Cortex of kidney (tissue), 1 donor: ENCODE results near the gene ATP10A.

ENCODE experiments used
- DNase-seq: peaks from one replicate; lab custom pipeline; 2025; lab: John Stamatoyannopoulos, UW

ATP10A gene

GRCh38 chr15:25700916-25701315 lies 162.2 kb downstream of the ATP10A start:
- DNase-seq = no peak

GRCh38 chr15:25697586-25697985 lies 165.5 kb downstream of the ATP10A start:
- DNase-seq = no peak

DNA sequence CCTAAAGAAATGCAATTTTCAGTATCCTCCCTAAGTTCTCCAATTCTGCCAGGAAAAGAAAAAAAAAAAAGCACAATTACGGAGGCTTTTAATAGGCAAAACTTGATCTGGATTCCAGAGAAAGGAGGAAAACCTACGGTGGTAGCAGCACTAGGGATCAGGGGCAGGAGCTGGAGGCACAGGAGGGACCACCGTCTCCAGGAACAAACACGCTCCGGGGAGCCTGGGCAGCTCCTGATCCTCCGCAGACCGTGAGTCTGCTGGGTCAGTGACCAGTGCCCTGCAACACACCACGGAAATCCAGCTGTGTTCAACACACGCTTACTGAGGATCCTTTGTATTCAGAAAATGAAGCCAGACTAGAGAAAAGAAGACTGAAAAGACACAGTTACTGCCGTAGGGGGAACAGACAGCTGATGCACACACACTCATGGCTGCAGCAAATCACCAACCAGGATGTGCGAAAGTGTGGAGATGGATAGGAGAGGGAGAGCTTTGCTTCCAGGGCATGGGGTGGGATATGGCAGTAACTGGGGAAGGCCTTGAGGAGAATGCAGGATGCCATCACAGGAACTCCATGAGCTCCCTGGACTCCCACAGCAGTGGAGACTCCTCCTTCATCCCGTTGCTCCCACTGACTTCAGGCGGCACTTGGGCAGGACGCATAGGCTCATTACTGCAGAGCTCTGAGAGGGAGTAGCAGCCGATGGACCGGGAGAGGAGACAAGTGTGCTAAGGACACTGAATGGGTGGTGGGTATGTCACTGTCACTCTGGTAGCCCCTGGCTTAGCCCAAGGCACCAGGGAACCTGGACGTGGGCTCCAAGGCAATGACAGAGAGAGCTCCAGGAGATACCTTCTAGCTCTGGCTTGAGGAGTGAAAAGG lies 167.0 kb downstream of the ATP10A start:
- no peak for DNase-seq

GRCh38 chr15:25694823-25695312 lies 168.3 kb downstream of the ATP10A start:
- DNase-seq = no peak

GRCh38 chr15:25694239-25694584 lies 168.9 kb downstream of the ATP10A start:
- DNase-seq = no peak

GRCh38 chr15:25693321-25694238 lies 169.5 kb downstream of the ATP10A start:
- no peak for DNase-seq

GRCh38 chr15:25691544-25692430 lies 171.3 kb downstream of the ATP10A start:
- DNase-seq = no peak

GRCh38 chr15:25690673-25691543 lies 172.2 kb downstream of the ATP10A start:
- DNase-seq = no peak

GRCh38 chr15:25689592-25689991 lies 173.5 kb downstream of the ATP10A start:
- DNase-seq = no peak

GRCh38 chr15:25688166-25688565 lies 175.0 kb downstream of the ATP10A start:
- no peak for DNase-seq

DNA sequence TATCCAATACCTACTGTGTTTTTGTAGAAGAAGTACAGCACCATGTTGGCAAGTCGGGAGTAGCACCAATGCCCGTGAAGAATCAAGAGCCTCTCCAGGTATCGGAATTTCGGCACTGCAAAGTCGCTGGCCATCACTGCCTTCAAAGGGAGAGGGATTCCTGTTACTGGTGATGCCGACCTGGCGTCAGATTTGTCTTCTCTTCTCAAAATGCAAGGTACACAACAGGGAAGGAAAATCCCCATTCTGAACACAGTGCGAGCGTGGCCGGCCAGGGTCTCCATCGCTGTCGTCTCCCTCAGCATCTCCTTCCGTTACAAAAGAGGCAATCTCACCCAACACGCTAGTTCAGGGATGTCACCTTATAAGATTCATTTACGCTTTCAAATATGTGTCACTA lies 175.4 kb downstream of the ATP10A start:
- DNase-seq = no peak

- no peak for DNase-seq
Measured at GRCh38 chr15:25687276-25687675, 175.9 kb downstream of the ATP10A start.

DNA sequence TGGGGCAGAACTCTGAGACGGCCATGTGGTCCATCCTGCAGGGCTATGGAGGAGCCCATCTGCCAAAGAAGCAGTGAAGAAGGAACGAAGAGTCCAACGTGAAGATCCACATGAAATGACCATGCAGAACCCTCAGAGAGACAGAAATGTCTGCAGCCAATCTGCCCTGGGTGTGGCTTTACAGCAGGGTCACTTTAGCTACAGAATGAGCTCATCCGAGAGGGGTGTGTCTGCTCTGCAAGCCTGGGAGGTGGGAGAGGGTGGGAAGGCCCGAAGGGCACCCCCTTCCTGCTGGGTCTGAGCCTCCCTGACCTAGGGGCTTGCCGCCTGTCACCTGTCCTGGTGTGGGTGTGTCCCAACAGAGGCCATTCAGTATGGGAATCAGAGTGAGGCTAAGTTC lies 176.3 kb downstream of the ATP10A start:
- no peak for DNase-seq

DNA sequence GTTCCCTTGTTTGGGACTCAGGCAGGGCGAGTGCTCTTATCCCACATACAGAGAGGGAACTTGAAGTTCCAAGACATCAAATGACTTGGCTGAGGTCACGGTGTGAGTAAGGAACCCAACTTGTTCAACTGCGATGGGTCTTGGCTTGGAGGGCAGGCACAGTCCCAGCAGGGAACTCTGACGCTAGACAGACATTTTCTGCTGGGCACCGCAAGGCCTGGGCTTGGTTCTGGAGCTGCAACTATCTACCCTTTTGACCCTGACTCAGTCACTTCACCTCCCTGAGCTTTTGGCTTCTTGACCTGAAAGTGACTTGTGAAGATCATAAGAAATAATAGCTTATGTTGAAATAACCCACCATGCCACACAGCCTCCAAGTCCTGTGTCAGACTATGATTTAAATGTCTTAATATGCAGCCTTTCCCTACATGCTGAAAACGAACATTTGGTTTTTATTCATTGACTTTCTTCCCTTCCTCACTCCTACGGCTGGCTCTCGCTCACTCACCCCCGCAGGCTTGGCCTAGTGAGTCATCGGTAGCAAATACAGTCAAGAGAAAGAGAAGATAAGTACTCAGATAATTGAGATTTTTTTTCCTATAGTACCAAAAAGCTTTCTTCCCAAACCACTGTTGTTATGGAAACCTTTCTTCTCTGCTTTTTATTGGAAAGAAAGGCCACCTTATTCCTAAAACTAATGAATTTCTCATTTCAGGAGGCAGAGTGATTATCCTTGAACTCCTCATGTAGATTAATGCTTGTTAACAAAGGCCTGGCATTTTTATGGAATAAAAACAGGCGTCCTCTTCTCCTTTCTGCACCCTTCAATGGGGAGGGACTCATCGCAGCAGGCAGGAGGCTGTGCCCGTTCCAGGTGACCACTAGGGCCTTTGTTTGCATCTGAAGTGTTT lies 178.4 kb downstream of the ATP10A start:
- no peak for DNase-seq

GRCh38 chr15:25683911-25684310 lies 179.2 kb downstream of the ATP10A start:
- DNase-seq = no peak

GRCh38 chr15:25683415-25683814 lies 179.7 kb downstream of the ATP10A start:
- no peak for DNase-seq

GRCh38 chr15:25682340-25682739 lies 180.8 kb downstream of the ATP10A start:
- no peak for DNase-seq

DNA sequence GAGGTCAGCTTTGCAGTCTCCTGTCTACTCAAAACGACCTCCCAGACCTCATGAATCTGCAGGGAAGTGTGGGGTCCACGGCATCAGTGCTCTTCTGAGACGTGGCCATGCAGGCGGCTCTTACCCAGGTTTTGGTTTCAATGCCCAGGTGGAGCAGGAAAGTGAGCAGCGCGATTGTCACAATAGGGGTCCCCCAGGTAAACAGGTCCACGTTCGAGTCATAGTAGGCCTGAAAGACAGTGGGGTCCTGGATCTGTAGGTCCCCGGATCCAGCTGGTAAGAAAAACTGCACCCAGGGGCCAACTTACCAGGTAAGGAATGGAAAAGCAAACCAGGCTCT lies 182.5 kb downstream of the ATP10A start:
- DNase-seq = no peak

GRCh38 chr15:25679964-25680685 lies 183.0 kb downstream of the ATP10A start:
- no peak for DNase-seq
